Body of pancreas (tissue), 4 donors: Measurements from ENCODE around the gene SMG9. TPM values are rescaled to one million over a fixed set of nuclear protein-coding genes. Genes with fewer than 3 reads are reported as not detected.
"Not testable (repeated sequence)": the region's sequence is repeated elsewhere in the genome, so short reads cannot be mapped to it uniquely, and the experiment has no call there.

Experiments used
- ATAC-seq: fragments of 150-250 bp; one replicate; pipeline ENCODE4 v1.9.1; 2016
- DNase-seq, 4 donors: peaks; one replicate each; pipeline ENCODE4 v3.0.0-alpha.2; 2019
- H3K27ac ChIP-seq, 4 donors: fragments of 200-600 bp; sonication (generic); 1 replicate in 3 of 4; 2 replicates in 1 of 4; pipeline versions ENCODE4 v1.5.1 to v1.6.1; 2016 to 2019; ENCODE audit warnings: mild to moderate bottlenecking in 1 of 4, mixed read lengths in 1 of 4, moderate library complexity in 1 of 4
- H3K27me3 ChIP-seq, 2 donors: fragments of 200-600 bp; sonication (generic); one replicate each; pipeline ENCODE4 v1.6.0; 2016; ENCODE audit warnings: mild to moderate bottlenecking in 1 of 2
- H3K36me3 ChIP-seq, 2 donors: fragments of 200-600 bp; sonication (generic); replicated peaks in 1 of 2; 2 replicates each; pipeline ENCODE4 v1.5.1; 2016; ENCODE audit warnings: low read depth in 2 of 2; ENCODE audit not compliant: insufficient read depth in 1 of 2
- H3K4me1 ChIP-seq: fragments of 200-600 bp; sonication (generic); one replicate; pipeline ENCODE4 v1.6.0; 2016
- H3K4me3 ChIP-seq, 2 donors: fragments of 200-600 bp; sonication (generic); 1 replicate in 1 of 2; 2 replicates in 1 of 2; pipeline ENCODE4 v1.5.1; 2016 to 2019
- H3K9me3 ChIP-seq, 3 donors: fragments of 200-600 bp; sonication (generic); 1 replicate in 2 of 3; 2 replicates in 1 of 3; pipeline ENCODE4 v1.5.1; 2016
- CTCF ChIP-seq, 7 experiments: fragments of 450-650 bp in 4 of 7; fragments of 200-600 bp in 3 of 7; sonication (generic) in 3 of 7; IDR thresholded peaks; one replicate each; pipeline ENCODE4 v1.5.1; 2016 to 2019; ENCODE audit warnings: antibody characterized with exemption in 7 of 7
- POLR2A ChIP-seq, 3 donors: fragments of 450-650 bp; IDR thresholded peaks; one replicate each; pipeline ENCODE4 v1.6.1; 2016; ENCODE audit warnings: antibody characterized with exemption in 3 of 3, mild to moderate bottlenecking in 2 of 3
- WGBS, 2 donors: methylation state at CpG; one replicate each; pipeline ENCODE4 v1.1.5; 2017; 5-methylcytosine and 5-hydroxymethylcytosine counted together
- intact Hi-C: fragments of 100-400 bp; cut with DNase I; formaldehyde crosslinking; loops from one replicate; pipeline ENCODE4 v1.15.1; 2023
- total RNA-seq, 2 donors: library from RNA; depleted of rRNA; stranded (reverse); fragments of >200 nt; gene quantifications; one replicate each; pipeline ENCODE4 v1.1.0, GENCODE V29; 2016

SMG9 gene
- total RNA-seq, 2 donors from 2014 or later, result 8.3 to 52.1 TPM

GRCh38 chr19:43767818-43768217 lies 13.1 kb upstream of the SMG9 start:
- Histone ChIP-seq H3K9me3 (no peaks in the 10 kb centered on the region), H3K27ac (no peak overlapping the region), H3K4me3 (no peak overlapping the region), H3K36me3 (no peaks in the 10 kb centered on the region), H3K27me3 (no peaks in the 10 kb centered on the region), H3K4me1 (no peaks in the 10 kb centered on the region)
- ATAC-seq (no peak), DNase-seq (no peak)
- TF ChIP-seq CTCF (IDR thresholded peaks at IDR 0.05) (no peak), POLR2A (IDR thresholded peaks at IDR 0.05) (no peak)
- 33 to 69% methylated on average over 1 of the region's 1 CpG for WGBS, 2 donors
- intact Hi-C loops, result no loop called here

- Histone ChIP-seq H3K4me1 (no peaks in the 10 kb centered on the region), H3K9me3 (no peaks in the 10 kb centered on the region), H3K27me3 (no peaks in the 10 kb centered on the region), H3K27ac (no peak overlapping the region), H3K36me3 (no peaks in the 10 kb centered on the region), H3K4me3 (no peak overlapping the region)
- no peak for DNase-seq
- WGBS, 2 donors, result 53 to 69% methylated on average over 3 to 7 of the region's 7 CpGs
- intact Hi-C loops, result no loop called here
- TF ChIP-seq POLR2A (IDR thresholded peaks at IDR 0.05) (no peak), CTCF (IDR thresholded peaks at IDR 0.05) (no peak)
- no peak for ATAC-seq
Observed at GRCh38 chr19:43767316-43767715, 12.6 kb upstream of the SMG9 start.

- DNase-seq (no peak), ATAC-seq (no peak)
- Histone ChIP-seq H3K4me1 (no peaks in the 10 kb centered on the region), H3K27ac (no peak overlapping the region), H3K9me3 (no peaks in the 10 kb centered on the region), H3K4me3 (no peak overlapping the region), H3K27me3 (no peaks in the 10 kb centered on the region), H3K36me3 (no peaks in the 10 kb centered on the region)
- intact Hi-C loops, result no loop called here
- WGBS, 2 donors, result 63 to 66% methylated on average over 2 to 4 of the region's 4 CpGs
- TF ChIP-seq CTCF (IDR thresholded peaks at IDR 0.05) (no peak), POLR2A (IDR thresholded peaks at IDR 0.05) (no peak)
Observed at GRCh38 chr19:43766755-43767043, 11.9 kb upstream of the SMG9 start.

GRCh38 chr19:43765109-43765876 lies 10.5 kb upstream of the SMG9 start:
- WGBS, 2 donors, result 60 to 74% methylated on average over 16 of the region's 16 CpGs
- no peak overlapping the region for H3K4me3 ChIP-seq
- no peaks in the 10 kb centered on the region for H3K4me1 ChIP-seq
- H3K27me3 ChIP-seq, result no peaks in the 10 kb centered on the region
- DNase-seq, result peak in 3 of 4 donors; percentile 27 to 58 (median 28)
- intact Hi-C loops, result no loop called here
- ATAC-seq, result peak; percentile 45
- peak overlapping the region in 1 of 4 donors; percentile 17 for H3K27ac ChIP-seq
- no peaks in the 10 kb centered on the region for H3K36me3 ChIP-seq
- no peaks in the 10 kb centered on the region for H3K9me3 ChIP-seq
- TF ChIP-seq CTCF (IDR thresholded peaks at IDR 0.05) (no peak), POLR2A (IDR thresholded peaks at IDR 0.05) (no peak)

- 72 to 81% methylated on average over 8 of the region's 8 CpGs for WGBS, 2 donors
- H3K9me3 ChIP-seq, H3K4me1 ChIP-seq, H3K27me3 ChIP-seq, ATAC-seq, intact Hi-C loops, H3K4me3 ChIP-seq, DNase-seq, H3K36me3 ChIP-seq: not testable (repeated sequence)
- H3K27ac ChIP-seq, result peak overlapping the region in 1 of 4 donors; percentile 17
Observed at GRCh38 chr19:43764684-43765083, 9.9 kb upstream of the SMG9 start.
